ENCODE results near the gene OR9A2. TPM values are rescaled to one million over a fixed set of nuclear protein-coding genes. Genes with fewer than 3 reads are reported as not detected.

The OR9A2 gene, protein sequence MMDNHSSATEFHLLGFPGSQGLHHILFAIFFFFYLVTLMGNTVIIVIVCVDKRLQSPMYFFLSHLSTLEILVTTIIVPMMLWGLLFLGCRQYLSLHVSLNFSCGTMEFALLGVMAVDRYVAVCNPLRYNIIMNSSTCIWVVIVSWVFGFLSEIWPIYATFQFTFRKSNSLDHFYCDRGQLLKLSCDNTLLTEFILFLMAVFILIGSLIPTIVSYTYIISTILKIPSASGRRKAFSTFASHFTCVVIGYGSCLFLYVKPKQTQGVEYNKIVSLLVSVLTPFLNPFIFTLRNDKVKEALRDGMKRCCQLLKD
- under 1 TPM in 1 of 2 donors, not detected in 1; 0.66 TPM for total RNA-seq

DNA sequence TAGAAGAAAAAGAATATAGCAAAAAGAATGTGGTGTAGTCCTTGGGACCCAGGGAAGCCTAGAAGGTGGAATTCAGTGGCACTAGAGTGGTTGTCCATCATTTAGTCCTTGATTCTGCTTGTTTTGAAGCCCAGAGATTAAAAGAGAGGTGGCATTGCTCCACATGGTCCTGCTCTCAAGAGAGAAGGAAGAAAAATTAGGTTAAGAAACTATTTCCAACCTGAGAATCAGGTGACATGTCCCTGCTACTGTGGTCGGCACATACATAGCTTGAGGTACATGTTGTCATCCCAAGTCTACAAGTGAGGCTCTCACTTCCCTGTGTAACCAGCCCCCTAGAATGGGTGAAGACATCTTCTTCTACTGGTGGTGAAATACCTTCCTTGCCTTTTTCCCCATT, at the start of gene OR9A2:
OR9A2 (minus strand) TSS at position 101 of the 400 bp plus-strand sequence; CDS start at position 101, 0 bp downstream.
- DNase-seq (ENCODE audit: low spot score in 2 of 2) (no peak), ATAC-seq (no peak)
- Mint-ChIP-seq H3K9me3 (no peaks in the 10 kb centered on the region), H3K36me3 (no peaks in the 10 kb centered on the region), H3K27ac (no peak within 1 kb of the TSS)

DNA sequence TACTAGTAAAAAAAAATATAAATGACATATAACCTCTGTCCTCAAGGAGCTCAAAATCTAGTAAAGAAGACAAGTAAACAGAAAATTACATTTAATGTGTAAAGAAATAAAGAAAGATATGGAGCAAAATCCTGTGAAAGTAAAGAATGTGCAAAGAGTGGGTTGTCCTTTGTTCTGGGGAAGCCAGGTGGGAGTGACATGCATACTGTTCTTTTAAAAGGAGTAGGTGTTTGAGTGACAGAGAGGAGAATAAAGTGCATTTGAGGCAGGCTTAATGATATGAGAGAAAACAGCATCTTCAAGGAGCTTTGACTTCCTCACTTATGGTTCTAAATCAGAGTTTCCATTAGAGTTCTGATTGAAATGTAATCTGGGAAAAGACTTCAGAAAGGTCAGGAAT, 47.2 kb upstream of the OR9A2 start:
- DNase-seq (ENCODE audit: low spot score in 2 of 2) (no peak), ATAC-seq (no peak)
- no peak overlapping the region for H3K27ac Mint-ChIP-seq
- H3K36me3 Mint-ChIP-seq: no peaks in the 10 kb centered on the region
- H3K9me3 Mint-ChIP-seq: no peaks in the 10 kb centered on the region

DNA sequence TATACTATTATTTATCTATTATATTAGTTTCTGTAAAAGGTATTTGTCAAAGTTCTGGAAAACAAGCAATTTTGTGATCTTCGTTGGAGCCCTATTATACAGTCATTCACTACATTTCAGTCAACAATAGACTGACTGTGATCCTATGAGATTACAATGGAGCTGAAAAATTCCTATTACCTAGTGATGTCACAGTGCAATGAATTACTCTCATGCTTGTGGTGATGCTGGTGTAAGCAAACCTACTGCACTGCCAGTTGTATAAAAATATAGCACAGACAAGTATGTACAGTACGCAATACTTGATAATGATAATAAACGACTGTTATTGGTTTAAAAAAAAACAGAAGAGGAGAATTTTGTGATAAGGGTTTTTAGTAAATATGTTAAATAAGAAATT, 46.6 kb upstream of the OR9A2 start:
- H3K9me3 Mint-ChIP-seq: no peaks in the 10 kb centered on the region
- H3K36me3 Mint-ChIP-seq: no peaks in the 10 kb centered on the region
- ATAC-seq: no peak
- DNase-seq (ENCODE audit: low spot score in 2 of 2): no peak
- no peak overlapping the region for H3K27ac Mint-ChIP-seq

DNA sequence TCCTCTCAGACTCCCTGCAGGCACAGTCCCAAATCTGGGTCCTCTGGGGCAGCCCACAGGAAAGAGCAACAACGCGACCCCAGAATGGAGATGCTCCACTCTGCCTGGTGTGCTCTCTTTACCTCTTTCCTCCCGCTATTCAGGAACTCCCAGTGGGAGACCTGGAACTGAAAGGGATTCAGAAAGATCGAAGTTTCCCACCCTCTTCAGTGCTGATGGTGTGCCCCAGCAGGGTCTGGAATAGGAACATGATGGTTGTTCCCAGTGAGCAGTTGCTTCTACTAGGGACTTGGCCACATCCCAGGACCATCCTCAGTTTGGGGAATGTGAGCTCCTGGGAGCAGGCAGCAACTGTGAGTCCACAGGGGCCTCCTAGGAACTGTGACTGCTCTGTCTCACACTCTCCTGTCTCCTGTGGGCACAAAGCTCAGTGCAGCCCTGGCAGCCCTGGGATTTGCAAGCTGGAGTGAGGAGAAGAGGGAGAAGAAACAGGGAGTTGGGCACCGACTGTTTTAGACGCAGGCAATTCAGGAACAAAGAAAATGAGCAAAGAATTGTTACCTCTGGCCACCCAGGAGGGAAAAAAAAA, 43.1 kb upstream of the OR9A2 start:
- H3K36me3 Mint-ChIP-seq: no peaks in the 10 kb centered on the region
- DNase-seq (ENCODE audit: low spot score in 2 of 2) (no peak), ATAC-seq (no peak)
- no peak overlapping the region for H3K27ac Mint-ChIP-seq
- H3K9me3 Mint-ChIP-seq: no peaks in the 10 kb centered on the region

DNA sequence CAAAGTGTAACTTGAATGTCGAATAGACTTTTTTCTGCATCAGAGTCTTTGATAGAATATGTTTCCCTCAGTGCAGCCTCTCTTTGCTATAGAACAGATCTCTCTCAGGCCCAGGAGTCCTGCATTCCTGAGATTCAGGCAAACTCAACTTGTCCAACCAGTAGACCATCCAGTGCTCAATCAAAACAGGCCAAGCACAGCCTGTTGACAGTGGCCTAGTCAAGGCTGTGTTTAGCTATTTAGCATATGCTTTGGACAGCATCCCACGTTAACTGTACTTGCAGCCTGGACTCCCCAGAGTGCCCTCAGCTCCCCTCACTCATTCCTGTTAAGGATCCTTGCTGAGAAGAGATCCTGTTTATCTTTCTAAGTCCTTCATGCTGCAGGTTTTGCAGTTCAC, 41.5 kb upstream of the OR9A2 start:
- DNase-seq (ENCODE audit: low spot score in 2 of 2): no peak
- Mint-ChIP-seq H3K36me3 (no peaks in the 10 kb centered on the region), H3K9me3 (no peaks in the 10 kb centered on the region), H3K27ac (no peak overlapping the region)
- ATAC-seq: no peak

DNA sequence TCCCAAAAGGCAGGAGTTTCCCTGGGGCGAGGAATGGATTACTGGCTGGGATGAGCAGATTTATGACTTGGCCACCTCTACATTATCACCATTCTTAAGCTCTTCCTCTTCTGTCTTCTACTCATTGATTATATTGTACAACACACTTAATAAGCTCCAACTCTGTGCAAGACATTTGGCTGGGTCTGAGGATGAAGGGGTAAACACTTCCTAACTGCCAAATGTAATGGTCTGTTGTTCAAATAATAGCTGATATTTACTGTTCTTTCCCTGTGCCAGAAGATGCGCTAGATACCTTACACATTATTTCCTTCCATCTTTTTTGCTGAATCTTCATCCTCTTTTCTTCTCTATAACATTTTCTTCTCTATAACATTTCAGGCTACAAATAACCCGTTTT, 36.8 kb upstream of the OR9A2 start:
- Mint-ChIP-seq H3K27ac (no peak overlapping the region), H3K9me3 (peaks cover 0 to 4% of the 10 kb centered on the region in 2 donors)
- no peak for ATAC-seq

DNA sequence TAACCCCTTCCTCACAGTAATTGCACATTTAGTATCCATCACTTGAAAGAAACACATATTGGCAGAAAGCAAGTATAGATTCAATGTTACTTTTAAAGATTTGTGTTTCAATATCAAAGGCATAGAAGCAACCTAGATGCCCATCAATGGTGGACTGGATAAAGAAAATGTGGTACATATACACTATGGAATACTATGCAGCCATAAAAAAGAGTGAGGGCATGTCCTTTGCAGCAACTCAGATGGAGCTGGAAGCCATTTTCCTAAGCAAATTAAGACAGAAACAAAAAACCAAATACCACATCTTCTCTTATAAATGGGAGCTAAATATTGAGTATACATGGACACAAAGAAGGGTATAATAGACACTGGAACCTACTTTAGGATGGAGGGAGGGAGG, 28.8 kb upstream of the OR9A2 start:
- Mint-ChIP-seq H3K9me3 (no peaks in the 10 kb centered on the region), H3K36me3 (no peaks in the 10 kb centered on the region), H3K27ac (no peak overlapping the region)
- no peak for ATAC-seq
- DNase-seq (ENCODE audit: low spot score in 2 of 2): no peak

More for the DNA sequence above, 36.8 kb upstream of the OR9A2 start:
- H3K36me3 Mint-ChIP-seq: no peaks in the 10 kb centered on the region
- DNase-seq (ENCODE audit: low spot score in 2 of 2): no peak

DNA sequence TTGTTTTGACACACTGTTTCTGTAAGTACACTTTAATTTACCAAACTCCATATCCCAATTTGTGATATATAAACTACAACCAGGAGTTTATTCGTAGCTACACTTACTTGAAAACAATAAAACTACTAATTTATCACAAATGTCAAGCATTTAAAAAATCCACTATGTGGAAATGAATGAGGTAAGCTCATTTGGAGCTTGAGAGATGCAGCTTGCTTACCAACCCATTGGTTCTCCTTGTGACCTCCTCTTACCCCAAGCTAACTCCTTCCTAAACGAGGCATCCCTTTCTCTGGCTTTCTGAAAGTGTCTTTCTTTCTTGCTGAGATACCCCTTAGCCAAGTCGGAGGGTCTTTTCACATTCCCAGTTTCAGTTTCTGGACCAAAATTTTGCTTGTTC, 27.7 kb upstream of the OR9A2 start:
- Mint-ChIP-seq H3K27ac (no peak overlapping the region), H3K36me3 (no peaks in the 10 kb centered on the region), H3K9me3 (no peaks in the 10 kb centered on the region)
- DNase-seq (ENCODE audit: low spot score in 2 of 2) (no peak), ATAC-seq (no peak)

DNA sequence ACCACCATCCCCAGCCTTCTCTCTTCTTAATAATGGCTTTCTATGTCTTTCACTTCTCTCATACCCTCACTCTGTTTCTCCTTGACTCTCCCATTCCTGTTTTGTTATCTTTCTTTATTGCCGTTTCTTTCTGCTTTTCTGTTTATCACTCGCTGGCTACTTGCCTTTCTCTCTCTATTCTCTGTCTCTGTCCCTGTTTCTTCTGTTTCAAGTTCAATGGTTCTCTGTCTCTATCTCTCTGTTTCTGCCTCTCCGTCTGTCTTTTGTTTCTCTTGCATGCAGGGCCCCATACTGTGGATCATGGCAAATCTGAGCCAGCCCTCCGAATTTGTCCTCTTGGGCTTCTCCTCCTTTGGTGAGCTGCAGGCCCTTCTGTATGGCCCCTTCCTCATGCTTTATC, 25.1 kb upstream of the OR9A2 start, which contains the start of gene OR6V1:
OR6V1 (plus strand) TSS at position 301 of the 400 bp plus-strand sequence; CDS start at position 301, 0 bp downstream.
- Mint-ChIP-seq H3K27ac (no peak within 1 kb of the TSS), H3K9me3 (no peaks in the 10 kb centered on the region), H3K36me3 (no peaks in the 10 kb centered on the region)
- ATAC-seq (no peak), DNase-seq (ENCODE audit: low spot score in 2 of 2) (no peak)

DNA sequence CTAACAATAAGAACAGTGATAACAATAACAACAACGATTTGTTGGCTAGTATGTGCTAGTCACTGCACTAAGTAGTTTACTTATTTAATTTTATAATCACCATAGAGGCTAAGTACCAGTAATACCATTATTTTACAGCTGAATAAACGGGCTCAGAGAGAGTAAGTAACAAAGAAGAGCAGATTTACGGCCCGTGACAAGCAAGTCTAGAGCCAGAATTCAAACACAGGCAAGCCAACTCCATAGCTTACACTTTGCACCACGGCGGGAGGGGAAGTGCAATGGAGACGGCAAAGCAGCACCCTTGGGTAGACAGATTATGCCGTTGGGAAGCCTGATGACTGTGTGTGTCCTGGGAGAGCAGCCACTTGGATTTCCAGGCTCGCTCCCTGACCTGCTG, 24.0 kb upstream of the OR9A2 start:
- no peak for ATAC-seq
- Mint-ChIP-seq H3K36me3 (no peaks in the 10 kb centered on the region), H3K27ac (no peak overlapping the region), H3K9me3 (no peaks in the 10 kb centered on the region)
- no peak for DNase-seq (ENCODE audit: low spot score in 2 of 2)

DNA sequence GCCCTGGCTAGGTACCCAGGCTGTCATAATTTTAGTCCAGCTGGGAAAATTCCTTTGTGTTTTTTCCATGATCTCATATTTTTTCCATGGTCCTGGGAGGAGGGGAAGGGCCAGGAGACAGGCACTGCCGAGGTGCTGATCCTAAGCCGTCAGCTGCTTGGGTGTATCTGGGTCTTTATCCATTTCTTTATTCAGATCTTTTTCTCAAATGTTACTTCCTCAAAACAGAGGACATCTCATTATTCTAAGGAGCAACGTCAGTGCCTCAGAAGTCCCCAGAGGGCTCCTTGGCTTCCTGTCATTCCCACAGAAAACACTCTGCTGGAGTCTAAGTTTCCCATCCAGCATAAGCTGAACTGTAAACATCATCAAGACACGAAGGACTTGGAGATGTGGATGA, 22.4 kb upstream of the OR9A2 start:
- H3K27ac Mint-ChIP-seq: no peak overlapping the region
- H3K9me3 Mint-ChIP-seq: no peaks in the 10 kb centered on the region
- DNase-seq (ENCODE audit: low spot score in 2 of 2) (no peak), ATAC-seq (no peak)
- H3K36me3 Mint-ChIP-seq: no peaks in the 10 kb centered on the region

DNA sequence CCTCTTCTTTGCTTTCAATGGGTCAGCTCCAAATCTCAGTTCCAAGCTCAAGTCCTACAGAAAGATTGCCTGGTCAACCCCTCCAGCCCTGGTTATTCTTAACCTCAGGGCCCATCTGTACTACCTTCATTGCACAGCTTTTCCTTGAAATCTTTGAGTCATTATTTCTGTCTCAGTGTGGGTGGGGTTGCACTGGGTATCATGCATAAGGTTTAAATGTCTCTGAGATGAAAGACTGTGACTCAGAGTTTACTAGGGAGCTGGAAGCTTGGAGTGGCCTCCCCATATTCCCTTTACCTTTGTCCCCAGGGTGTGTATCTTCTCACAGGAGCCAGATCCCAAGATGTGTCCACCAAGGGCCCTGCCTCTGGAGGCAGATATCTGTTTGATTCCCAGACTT, 21.9 kb upstream of the OR9A2 start:
- no peak for DNase-seq (ENCODE audit: low spot score in 2 of 2)
- ATAC-seq: peak; percentile 68 to 91
- H3K27ac Mint-ChIP-seq: no peak overlapping the region
- H3K9me3 Mint-ChIP-seq: no peaks in the 10 kb centered on the region
- H3K36me3 Mint-ChIP-seq: no peaks in the 10 kb centered on the region

DNA sequence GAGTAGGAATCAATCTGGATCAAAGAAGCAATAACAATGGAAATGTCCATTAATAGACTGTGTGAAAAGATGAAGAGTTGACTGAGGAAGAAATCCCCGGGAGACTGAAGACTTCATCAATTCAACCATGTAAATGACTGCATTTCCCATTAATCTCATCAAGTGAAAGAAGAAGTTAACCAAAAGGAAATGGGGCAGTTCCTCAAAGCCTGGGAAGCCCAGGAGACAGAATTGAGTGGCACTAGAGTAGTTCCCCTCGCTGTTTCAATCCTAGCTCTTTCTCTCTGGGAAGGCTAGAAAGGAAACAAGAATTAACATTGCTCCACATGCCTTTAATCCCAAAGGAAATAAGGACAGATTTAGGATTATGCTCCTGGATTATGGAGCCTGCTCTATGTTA, 20.4 kb upstream of the OR9A2 start:
- no peaks in the 10 kb centered on the region for H3K9me3 Mint-ChIP-seq
- H3K27ac Mint-ChIP-seq: peak overlapping the region in 1 of 2 donors; percentile 38
- ATAC-seq: no peak
- DNase-seq (ENCODE audit: low spot score in 2 of 2): no peak
- no peaks in the 10 kb centered on the region for H3K36me3 Mint-ChIP-seq

DNA sequence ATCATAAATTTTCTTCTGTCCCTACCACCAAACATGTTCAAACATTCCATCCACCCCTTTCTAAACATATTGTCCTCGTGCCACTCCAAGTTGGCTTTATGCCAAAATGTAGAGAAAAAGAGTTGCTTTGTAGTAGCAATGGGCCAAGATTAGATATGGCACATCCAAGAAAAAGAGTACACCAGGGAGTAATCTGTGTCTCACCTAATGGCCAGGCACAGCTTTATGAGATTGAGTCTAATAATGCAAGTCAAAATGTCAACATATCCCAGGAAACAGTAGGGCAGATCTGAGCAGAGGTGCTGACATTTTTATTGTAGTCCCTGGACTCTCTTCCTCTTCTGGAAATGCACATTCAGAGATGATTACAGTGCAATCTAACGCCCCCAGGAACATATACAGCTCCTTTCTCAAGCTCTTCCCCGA, 19.5 kb upstream of the OR9A2 start:
- Mint-ChIP-seq H3K27ac (no peak overlapping the region), H3K9me3 (no peaks in the 10 kb centered on the region), H3K36me3 (no peaks in the 10 kb centered on the region)
- ATAC-seq (no peak), DNase-seq (ENCODE audit: low spot score in 2 of 2) (no peak)

DNA sequence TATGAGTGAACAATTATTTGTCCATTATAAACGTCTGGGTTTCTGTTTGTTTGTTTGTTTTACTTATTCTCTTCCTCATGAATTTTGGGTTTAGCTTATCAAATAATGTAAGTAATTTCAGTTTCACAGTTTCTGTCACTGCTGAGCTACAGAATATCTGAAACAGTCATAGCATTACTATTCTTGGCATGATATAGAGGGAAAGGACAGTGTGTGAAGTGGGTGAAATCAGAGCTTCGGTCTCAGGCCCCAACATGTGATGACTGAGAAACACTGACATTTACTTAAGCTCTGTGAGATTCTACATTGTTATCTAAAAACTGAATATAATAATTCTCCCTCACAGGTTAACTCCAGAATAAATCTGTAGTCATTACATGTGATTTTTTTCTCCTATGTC, 16.5 kb upstream of the OR9A2 start:
- no peaks in the 10 kb centered on the region for H3K36me3 Mint-ChIP-seq
- ATAC-seq (peak in 1 of 2 donors; percentile 48), DNase-seq (ENCODE audit: low spot score in 2 of 2) (no peak)
- H3K27ac Mint-ChIP-seq: no peak overlapping the region
- H3K9me3 Mint-ChIP-seq: no peaks in the 10 kb centered on the region

DNA sequence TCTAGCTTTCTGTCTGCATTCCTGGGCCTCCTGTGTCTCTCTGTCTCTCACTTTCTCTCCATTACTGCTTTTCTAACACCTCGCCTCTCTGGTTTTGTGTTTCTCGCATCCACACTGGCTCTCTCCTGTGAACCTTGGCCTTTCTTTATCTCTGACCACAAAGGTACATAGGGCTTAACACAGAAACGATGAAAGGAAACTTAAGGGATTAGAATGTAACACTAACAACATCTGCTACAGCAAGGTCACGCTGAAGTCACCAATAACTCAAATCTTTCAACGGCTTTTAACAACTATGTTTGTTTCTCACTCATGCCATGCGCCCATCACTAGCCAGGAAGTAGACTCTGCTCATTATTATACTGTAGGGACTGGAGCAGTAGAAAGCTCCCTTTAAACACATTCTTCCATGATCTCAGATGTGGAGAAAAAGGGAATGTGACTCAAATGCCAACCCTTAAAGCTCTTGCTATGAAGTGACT, 15.9 kb upstream of the OR9A2 start:
- ATAC-seq (no peak), DNase-seq (ENCODE audit: low spot score in 2 of 2) (no peak)
- H3K27ac Mint-ChIP-seq: no peak overlapping the region
- no peaks in the 10 kb centered on the region for H3K36me3 Mint-ChIP-seq
- no peaks in the 10 kb centered on the region for H3K9me3 Mint-ChIP-seq

DNA sequence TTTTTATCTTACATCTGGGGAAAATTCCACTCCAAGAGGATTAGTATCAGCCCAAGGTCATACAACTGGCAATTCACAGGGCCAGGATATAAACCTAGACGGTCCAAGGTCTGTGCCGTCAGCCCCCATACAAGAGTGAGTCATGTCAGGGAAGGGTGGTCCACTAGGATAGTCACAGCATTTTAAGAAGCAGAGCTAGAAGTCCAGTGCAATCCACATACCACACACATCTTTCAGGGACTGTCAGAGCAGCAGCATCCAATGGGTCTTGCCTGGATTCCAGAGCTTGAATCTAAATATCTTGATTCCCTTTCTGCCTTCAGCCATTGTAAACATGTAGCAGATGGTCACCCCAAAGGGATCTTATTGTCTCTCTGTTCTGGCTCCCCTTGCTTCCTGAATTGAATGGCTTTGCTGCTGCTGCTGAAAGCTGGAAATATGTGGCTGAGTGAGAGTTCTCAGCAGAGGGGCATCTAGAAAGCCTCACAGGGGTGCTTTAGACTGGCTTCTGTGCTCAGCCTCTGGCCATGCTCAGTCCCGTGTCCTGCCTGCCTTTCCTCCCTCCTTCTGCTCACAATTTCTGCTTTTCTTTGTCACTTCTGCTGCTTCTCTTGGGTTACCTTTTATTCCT, 15.3 kb upstream of the OR9A2 start:
- no peak for ATAC-seq
- Mint-ChIP-seq H3K36me3 (no peaks in the 10 kb centered on the region), H3K9me3 (no peaks in the 10 kb centered on the region), H3K27ac (no peak overlapping the region)
- no peak for DNase-seq (ENCODE audit: low spot score in 2 of 2)

DNA sequence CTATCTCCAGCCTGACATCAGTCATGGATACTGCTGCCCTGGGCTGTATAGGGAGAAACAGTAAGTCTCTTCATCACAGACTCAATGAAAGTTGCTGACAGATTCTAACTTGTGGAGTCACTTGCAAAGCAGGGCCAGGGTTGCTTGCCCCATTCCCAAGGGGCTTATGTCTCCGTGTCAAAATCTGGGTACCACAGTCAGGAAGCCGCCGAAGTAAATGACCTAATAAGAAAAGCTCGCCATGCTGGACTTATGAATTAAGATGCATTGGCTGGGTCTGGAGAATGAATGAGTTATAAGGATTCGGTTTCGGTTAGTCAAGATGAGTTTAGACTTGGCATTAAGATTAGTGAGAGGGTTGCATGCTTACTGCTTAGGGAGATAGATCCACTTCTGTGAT, 14.4 kb upstream of the OR9A2 start:
- Mint-ChIP-seq H3K9me3 (no peaks in the 10 kb centered on the region), H3K27ac (no peak overlapping the region), H3K36me3 (no peaks in the 10 kb centered on the region)
- no peak for DNase-seq (ENCODE audit: low spot score in 2 of 2)
- ATAC-seq: no peak

All from activated naive CD4-positive, alpha-beta T cell treated with anti-CD3 and anti-CD28 coated beads, Interleukin-2, amount 50 U/mL, for 72 hours (primary cell).